Stimulated activated naive CD4-positive, alpha-beta T cell (primary cell): Measurements from ENCODE around the gene SLC41A3.

Source experiments
- DNase-seq, 6 experiments: peaks; one replicate each; lab custom pipeline; 2025; lab: John Stamatoyannopoulos, UW

The SLC41A3 gene

DNA sequence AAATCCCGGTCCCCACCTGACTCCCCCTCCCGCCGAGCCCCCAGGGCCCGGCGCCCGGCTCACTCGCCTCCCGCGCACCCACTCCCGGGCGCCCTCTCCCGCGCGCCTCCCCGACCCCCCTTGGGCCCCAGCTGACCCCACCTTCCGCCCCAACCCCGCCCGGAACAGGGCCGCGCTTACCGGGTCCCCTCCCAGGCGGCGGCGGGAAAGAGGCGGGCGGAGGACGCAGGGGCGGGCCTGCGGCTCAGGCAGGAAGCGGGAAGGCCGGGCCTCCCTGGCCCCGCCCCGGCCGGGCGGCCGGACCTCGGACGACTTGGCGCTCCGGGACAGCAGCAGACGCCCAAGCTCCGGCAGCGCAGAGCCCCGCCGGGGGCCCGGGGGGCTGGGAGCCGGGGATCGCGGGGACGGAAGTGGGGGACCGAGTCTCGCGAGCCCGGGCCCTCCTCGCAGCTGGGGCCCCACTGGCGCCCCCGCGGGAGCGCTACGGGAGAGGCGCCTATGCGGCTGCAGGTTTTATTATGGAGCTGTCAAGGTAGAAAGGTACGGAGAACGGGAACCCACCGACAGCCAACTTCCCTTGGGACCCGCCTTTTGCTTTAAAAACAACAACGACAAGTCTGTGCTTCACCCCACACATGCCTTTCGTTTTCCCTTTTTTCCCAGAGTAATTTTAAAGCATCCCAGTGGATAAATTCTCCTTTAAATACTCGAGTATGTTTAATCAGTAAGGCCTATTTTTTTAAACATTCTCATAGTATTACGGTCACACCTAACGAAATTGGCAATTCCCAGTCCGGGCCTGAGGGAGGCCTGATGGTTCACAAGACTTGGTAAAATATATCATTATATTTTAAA, at the start of gene SLC41A3:
Gene SLC41A3, minus strand, starts transcription at position 212 of the 855 bp plus-strand sequence. CDS start 15,905 bp downstream, outside the sequence.
- peak; percentile 61 to 85 (median 81) for DNase-seq

DNA sequence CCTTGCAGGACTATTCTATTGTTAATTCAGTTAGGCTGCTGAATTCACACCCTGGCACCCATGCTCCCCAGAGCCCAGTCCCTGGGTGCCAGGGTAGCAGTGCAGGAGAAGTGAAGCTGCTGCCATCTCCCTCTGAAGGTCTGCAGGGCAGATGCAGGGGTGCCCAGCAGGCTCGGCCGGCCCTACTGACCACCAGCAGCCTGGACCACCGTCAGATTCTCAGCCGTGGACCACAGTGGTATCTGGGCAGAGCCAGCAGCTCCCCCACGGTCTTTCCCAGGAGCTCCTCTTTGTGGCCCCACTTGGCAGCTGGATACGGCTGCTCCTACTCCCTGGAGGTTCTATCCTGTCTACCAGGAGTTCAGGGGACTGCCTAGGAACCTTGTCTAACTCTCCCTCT, 49.7 kb upstream of the SLC41A3 start:
- no peak for DNase-seq

DNA sequence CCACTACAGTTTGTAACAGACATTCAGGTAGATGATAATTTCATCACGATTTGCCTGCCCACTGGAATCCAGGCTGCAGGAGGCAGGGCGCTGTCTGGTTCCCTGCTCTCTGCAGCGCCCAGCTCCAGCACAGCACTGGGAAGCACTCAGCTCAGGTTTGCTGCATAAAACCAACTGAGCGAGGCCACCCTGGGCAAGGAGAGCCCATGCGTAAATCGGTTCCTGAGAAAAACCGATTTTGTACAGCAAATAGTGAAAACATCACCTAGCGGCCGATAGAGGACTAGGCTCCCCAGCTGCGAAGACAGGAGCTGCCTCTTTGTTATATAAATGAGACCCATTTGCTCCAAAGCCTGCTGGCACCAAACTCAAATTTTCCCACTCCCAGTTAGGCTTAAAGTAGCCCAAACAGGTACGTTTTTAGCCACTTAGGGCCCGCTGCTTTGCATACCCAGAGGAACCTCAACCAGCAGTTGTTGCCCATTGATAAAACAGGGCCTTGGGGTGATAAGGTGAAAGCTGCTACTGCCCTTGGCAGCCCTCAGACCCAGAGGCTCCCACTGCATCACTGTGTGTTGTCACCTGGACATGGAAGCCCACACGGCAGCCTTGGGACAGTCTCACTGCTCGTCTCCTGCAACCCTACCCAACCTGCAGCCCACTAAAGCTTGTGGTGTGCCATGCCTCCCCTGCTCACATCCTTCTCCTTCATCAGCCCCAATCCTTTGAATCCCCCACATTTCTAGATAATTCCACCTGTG, 49.0 kb upstream of the SLC41A3 start:
- no peak for DNase-seq

DNA sequence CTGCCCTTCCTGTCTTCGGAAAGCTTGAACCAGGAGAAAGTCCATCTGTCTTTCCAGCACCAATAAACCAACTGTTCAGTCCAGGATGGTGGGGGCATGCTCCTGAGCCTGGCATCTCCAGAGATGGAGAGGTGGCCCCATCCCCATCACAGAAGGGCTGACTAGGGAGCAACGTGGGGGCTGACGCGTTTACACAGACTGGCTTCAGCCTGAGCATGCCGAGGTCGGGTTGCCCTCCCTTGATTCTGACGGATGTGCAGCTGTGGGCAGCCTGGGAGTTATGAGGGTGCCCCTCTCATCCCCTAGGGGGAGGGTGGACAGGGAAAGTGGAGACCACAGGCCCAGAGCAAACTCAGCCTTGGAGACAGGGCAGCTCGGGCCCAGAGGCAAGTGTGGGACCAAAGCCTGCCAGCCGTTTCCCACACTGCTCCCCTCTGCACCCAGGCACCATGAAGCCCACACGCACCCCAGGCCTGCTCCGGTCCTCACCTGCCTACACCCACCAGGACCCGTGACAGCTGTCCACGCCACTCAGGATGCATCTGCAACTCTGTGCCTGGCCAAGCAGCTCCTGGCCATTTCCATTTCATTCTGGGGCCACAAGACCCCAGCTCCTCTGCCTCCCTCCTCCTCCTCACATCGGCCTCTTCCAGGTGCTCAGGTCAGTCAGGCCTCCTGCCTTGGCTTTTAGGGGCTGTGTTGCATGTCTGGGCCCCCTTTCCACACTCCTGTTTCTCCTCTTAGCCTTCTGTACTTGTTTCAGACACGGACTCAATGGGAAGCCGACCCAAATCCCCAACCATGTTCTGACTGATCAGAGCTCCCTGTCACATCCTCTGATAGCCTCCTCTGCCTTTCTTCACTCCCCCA, 48.2 kb upstream of the SLC41A3 start:
- no peak for DNase-seq

DNA sequence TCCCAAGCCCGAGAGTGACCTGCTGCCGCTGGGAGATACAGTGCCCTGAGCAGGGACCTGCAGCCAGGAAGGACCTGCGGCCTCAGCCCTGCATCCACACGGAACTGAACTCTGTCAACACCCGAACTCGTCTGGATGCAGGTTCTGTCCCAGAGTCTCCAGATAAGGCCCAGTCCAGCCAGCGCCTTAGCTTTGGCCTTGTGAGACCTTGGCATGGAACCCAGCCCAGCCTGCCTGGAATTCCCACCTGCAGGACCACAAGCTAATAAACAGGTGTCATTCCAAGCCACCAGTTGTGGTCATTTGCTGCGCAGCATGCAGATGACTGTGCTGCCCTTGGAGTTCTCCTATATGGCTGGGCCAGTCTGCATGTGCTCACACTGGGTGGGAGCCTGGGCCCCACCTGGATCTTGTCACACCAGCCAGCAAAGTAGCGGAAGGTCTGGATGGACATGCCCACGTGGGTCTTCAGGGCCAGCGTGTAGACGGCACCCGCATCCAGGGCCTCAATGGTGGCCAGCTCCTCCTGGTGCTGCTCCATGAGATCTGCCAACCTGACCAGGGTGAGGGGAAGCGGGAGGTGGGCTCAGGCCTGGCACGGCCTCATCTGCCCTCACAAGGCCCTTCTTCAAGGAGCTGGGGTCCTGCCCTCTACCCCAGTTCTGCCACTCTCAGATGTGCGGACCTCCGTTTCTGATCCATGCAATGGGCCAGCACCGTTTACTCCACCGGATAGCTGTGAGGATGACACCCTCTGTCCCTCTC, 47.2 kb upstream of the SLC41A3 start:
- no peak for DNase-seq

DNA sequence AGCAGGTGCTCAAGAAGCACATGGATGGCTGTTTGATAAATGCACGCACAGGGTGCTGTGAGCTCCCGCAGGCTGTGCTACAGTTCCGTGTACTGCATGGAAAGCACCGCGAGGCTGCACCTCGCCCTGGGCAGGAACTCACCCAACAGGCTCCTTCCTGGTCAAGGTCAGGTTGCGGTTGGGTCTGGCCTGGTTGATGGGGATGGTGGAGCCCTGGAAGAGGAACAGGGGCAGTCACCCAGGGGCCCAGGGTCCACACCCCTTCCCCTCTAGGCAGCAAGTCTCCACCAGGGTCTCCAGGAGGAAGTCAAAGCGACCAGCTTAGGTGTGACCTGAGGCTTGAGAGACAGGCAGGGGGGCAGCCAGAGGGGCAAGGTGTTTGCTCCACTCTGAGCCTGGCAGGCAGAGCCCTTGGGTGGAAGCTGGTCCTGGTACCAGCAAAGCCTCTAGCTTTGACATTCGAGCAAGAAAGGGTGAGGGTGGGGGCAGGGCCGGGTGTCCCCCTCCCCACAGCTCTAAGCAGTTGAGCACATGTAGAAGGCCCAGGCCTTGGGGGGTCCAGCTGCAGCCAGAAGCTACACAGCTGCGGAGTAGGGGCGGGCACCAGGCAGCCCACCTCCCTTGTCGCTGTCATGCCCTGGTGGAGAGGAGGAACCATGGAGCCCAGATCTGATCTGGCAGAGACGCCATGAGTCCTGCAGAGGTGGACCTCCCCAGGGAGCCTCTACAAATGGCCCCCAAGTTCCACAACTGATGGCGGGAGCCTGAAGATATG, 46.3 kb upstream of the SLC41A3 start:
- no peak for DNase-seq

DNA sequence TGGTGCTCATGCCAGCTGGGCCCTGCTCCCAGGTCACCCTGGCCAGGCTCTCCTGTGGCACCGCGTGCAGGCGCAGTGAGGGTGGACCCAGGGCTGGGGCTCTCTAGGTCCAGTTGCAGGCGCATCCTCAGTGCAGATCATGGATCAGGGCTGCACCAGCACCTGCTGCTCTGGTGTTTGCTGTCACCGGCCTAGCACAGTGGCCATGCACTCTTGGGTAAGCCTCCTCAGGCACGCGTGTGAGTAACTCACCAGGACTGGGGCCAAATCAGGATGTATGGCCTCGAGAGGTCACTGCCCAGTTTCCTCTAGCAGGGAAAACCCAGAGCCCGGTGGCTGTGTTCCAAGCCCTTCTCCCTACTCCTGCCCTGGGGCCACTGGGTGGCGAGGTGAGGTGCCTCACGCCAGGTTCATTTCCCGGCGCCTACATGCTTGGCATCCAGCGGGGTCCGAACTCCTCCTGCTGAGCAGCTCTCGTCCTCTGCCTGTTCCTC, 45.5 kb upstream of the SLC41A3 start:
- no peak for DNase-seq

DNA sequence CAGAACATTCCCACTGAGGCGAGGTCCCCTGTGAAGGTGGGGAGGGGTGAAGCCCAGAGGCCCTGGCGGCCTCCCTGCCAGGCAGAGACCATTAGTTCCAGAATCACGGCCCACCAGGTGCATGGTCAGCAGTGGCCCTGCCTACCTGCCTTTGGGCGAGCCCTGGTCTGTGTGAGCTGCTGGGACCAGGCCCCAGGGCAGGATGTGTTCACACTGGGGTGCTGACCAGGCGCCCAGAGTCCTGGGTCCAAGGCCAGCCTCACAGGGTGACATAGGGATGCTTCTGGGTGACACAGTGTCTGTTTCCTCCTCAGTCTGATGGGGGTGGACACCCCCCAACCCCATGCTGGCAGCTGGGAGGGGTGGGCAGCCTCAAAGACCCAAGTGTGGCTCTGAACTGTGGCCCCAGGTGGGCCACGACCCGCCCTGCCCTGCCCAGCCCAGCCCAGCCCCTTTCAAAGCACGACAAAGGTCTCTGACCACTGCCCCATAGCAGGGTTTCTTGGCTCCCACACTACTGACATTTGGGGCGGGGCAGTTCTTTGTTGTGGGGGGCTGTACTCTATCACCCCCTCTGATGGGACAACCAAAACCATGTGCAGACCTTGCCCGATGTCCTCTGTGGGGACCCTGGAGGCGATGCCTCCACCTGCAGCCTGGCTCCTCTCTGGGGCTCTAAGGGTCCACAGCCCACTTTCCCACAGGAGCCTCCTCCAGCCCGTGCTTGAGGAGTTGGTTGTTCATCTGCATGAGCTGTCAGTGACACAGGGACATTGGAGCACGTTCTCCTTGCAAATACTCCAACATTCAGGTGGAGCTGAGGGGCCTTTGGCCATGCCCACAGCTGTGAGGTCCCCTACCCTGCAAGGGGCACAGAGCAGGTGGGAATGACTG, 44.8 kb upstream of the SLC41A3 start:
- no peak for DNase-seq

DNA sequence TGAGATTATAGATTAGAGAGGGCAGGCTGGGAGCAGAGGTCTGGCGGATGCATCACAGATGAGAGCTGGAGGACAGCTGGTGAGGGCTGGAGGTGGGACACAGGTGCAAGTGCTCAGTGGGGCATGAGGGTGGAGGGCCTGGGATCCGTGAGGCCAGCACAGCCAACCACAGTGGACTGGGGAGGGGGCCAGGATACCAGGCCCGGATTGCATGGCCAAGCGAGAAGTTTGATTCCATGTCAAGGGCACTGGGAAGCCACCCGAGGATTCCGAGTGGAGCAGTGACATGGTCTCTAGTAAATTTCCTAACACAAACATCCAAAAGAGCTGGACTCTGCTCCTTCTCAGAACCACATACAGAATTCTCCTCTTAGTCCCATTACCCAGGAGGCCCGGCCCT, 44.0 kb upstream of the SLC41A3 start:
- no peak for DNase-seq

DNA sequence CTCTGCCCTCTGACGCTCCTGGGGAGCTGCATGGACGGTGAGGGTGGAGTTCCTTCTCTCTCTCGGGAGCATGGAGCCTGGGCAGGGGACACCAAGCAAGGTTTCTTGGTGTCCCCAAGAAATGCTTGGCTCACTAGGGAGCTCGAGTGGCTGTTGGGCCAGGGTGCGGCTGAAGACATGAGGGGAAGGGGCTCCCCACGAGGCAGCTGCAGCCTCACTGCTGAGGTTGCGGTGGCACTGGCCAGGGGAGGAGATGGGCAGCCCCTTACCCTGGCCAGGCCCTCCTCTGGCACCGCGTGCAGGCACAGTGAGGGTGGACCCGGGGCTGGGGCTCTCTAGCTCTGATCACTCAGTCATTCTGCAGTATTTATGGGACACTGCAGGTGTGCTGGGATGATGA, 43.5 kb upstream of the SLC41A3 start:
- DNase-seq = no peak

DNA sequence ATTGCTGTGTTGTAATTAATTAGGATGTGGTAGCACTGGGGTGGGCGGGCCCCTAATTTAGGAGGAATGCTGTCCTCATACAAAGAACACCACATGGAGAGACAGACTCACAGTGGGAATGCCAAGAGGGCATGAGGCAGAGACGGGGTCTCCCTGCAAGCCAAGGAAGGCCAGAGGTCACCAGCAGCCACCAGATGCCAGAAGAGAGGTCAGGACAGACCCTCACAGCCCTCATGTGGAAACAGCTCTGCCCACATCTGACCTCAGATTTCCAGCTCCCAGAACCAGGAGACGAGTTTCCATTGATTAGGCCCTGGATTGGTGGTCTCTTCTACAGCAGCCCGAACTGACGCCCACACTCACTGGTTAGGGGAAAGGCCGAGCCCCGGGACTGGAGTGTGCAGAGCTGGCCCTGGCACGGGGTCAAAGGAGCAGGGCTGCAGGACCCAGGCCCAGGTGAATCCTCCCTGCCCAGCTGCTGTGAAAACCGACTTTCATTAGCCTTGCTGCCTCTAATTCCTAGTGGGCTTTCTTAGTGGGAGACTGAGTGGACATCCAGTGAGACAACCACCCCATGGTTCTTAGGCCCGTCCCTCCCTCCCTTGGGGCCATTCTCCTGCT, 43.0 kb upstream of the SLC41A3 start:
- DNase-seq = no peak

DNA sequence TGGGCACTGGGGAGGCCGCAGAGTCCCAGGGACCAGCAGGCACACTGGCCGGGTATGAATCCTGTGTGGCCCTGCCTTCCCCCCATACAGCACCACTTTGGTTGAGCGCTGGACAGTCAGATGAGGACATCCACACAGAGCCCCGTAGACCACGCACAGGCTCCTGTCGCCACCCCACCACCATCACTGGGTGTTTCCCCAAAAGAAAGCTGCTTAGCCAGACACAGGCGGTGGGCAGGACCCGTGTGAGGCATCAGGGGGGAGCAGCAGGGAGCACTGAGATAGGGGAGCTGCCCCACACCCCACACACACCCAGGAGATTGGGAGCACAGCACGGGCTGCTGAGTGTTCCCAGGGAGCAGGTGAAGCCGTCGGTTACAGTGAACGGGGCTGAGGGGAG, 42.4 kb upstream of the SLC41A3 start:
- DNase-seq = no peak

DNA sequence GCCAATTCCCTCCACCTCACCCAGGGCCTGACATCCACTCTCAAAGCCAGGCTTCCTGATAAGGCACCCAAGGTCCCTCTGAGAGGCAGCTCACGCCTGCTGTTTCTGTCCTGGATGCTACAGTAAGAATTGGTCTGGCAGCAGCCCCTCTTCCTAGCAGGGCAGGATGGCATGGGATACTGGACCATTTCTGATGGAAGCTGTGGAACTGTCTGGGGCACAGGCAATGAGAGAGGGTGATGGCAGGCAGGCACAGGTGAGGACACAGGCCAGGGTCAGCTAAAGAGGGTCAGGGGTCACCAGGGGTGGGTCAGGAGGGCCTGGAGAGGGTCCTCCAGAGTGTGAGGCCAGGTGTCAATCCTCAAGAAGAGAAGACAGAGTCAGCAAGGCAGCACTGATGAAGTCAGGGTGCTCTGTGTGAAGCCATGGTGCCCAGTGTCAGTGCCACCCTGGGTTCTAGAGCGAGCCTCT, 41.9 kb upstream of the SLC41A3 start:
- no peak for DNase-seq

DNA sequence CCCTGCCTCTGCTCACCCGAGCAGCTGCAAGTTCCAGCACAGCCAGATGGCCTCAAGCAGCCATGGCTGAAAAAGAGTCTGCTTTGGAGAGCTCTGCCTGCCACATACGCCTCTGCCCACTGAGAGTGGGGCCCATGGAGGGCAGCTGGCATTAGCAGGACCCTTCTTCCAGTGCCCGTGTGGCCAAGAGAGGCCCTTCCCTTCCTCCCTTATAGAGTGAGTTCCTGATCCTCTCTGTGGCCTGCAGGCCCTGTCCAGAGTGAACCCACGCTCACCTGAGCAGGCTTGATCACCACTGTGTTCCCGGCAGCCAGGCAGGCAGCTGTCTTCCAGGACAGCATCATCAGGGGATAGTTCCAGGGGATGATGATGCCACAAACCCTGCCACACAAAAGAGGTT, 41.4 kb upstream of the SLC41A3 start:
- DNase-seq = no peak

DNA sequence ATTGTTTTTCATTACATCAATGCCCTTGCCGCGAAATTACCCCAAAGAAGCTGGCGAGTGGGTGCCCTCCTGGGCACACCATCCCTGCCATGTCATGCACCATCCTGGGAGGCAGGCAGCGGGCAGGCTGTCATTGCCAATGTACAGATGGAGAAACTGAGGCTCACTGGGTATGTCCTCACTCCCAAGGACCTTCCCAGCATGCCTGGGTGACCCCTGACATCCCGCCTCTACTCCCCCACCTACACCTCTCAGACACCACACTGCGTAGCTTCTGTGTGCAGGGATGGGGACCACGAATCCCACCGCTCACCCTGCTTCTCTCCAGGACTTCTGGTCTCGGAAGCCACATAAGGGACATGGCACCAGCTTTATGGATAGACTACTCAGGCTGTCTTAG, 41.0 kb upstream of the SLC41A3 start:
- DNase-seq = no peak

DNA sequence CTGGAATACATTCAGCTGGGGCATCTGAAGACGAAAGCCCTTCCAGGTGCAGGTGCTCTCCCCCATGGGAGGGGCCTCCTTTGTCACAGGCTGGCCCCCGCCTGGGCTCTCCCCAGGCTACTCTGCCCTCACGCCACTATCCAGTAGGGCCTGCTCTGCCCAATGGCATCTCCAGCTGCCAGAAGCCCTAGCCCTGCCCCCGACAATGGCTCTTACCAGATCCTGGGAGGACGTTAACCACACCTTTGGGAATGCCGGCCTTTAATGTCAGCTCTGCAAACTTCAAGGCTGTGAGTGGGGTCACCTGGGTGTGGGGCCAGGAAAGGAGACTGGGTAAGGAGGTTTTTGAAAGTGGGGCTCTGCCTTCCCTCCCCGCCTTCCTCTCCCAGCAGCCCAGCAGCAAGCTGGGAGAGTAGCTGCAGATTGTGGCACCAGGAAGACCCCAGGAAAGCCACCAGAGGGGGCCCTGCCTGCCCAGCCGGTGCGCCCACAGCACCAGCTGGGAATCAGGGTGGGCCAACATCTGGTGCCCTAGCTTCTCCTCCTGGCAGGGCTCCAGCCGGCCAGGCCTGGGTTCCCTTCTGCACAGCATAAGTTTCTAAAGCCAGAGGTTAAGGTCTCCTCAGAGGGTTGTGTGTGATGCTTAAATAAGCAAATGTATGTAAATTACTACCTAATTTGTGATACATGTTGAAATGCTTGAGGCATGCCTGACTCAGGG, 40.4 kb upstream of the SLC41A3 start:
- no peak for DNase-seq

DNA sequence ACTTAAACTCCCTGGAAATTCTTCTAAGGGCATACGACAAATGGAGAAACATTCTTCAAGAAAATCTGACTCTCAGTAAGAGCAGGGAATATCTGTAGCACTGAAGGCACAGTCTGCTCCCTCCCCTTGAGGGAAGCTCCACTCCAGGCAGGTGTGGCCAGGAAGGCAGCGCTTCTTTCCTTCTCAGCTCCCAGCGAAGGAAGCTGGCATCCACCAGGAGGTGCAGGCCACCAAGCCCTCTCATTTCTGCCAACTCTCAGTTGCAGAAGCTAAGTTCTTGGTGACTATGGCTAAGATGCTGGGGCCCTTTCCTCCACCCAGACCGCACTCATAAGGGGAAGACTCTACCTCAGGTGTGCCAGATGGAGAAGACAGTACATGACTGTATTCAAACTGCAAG, 37.7 kb upstream of the SLC41A3 start:
- DNase-seq = no peak

DNA sequence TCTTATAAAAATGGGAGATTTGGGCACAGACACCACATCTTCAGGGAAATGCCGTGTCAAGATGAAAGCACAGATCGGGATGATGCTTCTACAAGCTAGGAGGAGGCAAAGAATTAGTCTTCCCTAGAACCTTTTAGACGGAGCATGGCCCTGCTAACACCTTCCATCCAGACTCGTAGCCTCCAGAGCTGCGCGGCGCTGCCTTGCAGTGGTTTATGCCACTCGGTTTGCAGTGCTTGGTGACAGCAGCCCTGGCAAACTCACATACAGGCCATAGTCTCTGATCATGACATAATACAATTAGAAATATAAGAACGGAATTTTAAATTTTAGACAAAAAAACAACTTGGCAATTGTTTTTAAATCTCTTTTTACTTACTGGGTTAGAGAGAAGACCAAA, 37.1 kb upstream of the SLC41A3 start:
- DNase-seq = no peak
